GM12892 (cell line): ENCODE measurements around the gene PFKL.

Experiments used
- POLR2A ChIP-seq: IDR thresholded peaks from 2 replicates; pipeline ENCODE4 v1.6.1; 2011; ENCODE audit warnings: low read depth, low read length, control low read depth
- TAF1 ChIP-seq: IDR thresholded peaks from 2 replicates; pipeline ENCODE4 v1.6.1; 2011; ENCODE audit warnings: low read depth, mild to moderate bottlenecking, control low read depth, low read length, borderline replicate concordance

- no peak for TF ChIP-seq POLR2A
- no peak for TF ChIP-seq TAF1
Observed at GRCh38 chr21:44290327-44291077, 9.4 kb upstream of the PFKL start.
